Thyroid gland (tissue), 4 donors: ENCODE results near the gene EGF.

Source experiments
- CTCF ChIP-seq, 6 experiments: fragments of 200-600 bp in 3 of 6; fragments of 450-650 bp in 3 of 6; sonication (generic) in 3 of 6; IDR thresholded peaks; one replicate each; pipeline ENCODE4 v1.5.1; 2016 to 2019; ENCODE audit warnings: antibody characterized with exemption in 6 of 6, mild to moderate bottlenecking in 2 of 6, inconsistent platforms in 1 of 6, moderate library complexity in 1 of 6
- POLR2A ChIP-seq, 2 donors: fragments of 450-650 bp; IDR thresholded peaks; one replicate each; pipeline ENCODE4 v1.6.1; 2017; ENCODE audit warnings: antibody characterized with exemption in 2 of 2, mild to moderate bottlenecking in 2 of 2, moderate library complexity in 1 of 2

- no peak for TF ChIP-seq CTCF (IDR thresholded peaks at IDR 0.05)
- TF ChIP-seq POLR2A (IDR thresholded peaks at IDR 0.05): no peak
Measured at GRCh38 chr4:109875106-109875505, 37.6 kb upstream of the EGF start.
